Right cardiac atrium (tissue), 5 donors: Measurements from ENCODE around the gene PRKCE. TPM values are rescaled to one million over a fixed set of nuclear protein-coding genes. Genes with fewer than 3 reads are reported as not detected.

Source experiments
- ATAC-seq, 2 donors: fragments of 200-7000 bp; cut with Tn5 transposase; one replicate each; pipeline versions ENCODE4 v1.8.0 to v1.9.1; 2020; ENCODE audit warnings: moderate library complexity in 2 of 2, mild to moderate bottlenecking in 1 of 2
- DNase-seq, 3 donors: peaks; one replicate each; pipeline ENCODE4 v3.0.0-alpha.2; 2020
- H3K27ac ChIP-seq: one replicate; pipeline ENCODE4 v1.5.1; 2013; ENCODE audit warnings: mild to moderate bottlenecking, low read length, control low read depth, moderate library complexity
- H3K27me3 ChIP-seq: one replicate; pipeline ENCODE4 v1.6.1; 2013; ENCODE audit not compliant: control insufficient read depth, insufficient read depth
- H3K4me1 ChIP-seq: one replicate; pipeline ENCODE4 v1.6.1; 2013; ENCODE audit warnings: low read length; ENCODE audit not compliant: control insufficient read depth, insufficient read depth
- H3K4me3 ChIP-seq: one replicate; pipeline ENCODE4 v1.5.1; 2013; ENCODE audit warnings: low read length, control low read depth
- H3K9me3 ChIP-seq: one replicate; pipeline ENCODE4 v1.6.1; 2013; ENCODE audit warnings: low read length; ENCODE audit not compliant: control insufficient read depth
- WGBS: extraction: QIAGEN DNeasy Blood & Tissue Kit; methylation state at CpG from one replicate; pipeline ENCODE4 v1.1.7; 2013; 5-methylcytosine and 5-hydroxymethylcytosine counted together
- intact Hi-C, 4 donors: fragments of 100-400 bp; cut with DNase I; formaldehyde crosslinking; loops; one replicate each; pipeline versions ENCODE4 v1.11.0 to v1.14.0; 2022 to 2023
- polyA plus RNA-seq: library from polyadenylated mRNA; stranded (reverse); fragments of 200-250 nt; gene quantifications from one replicate; pipeline ENCODE4 v1.2.3, GENCODE V29; 2013
- total RNA-seq, 4 donors: library from RNA; stranded (reverse); fragmentation: NEBNext Ultra II Directional; extraction: Animal tissue kit (Norgen Biotek cat#: 25700); gene quantifications; one replicate each; pipeline ENCODE4 v1.2.1, GENCODE V29; 2021
- donor health status: healthy with polysubstance abuse.
- donor health status: DM: no; HTN: yes; CAD: no.
- donor health status: DM: no; HTN: no; CAD: no.
- donor health status: DM: no; HTN: yes; CAD: no; lungs with severe emphysema.
- donor health status: DM: yes; HTN: yes; CAD: no.

PRKCE gene
- total and polyA plus RNA-seq, 5 donors, result 5.5 to 19.7 (median 18.7) TPM

- ATAC-seq, result no peak
- Histone ChIP-seq H3K9me3 (no peaks in the 10 kb centered on the region), H3K27me3 (no peaks in the 10 kb centered on the region), H3K4me3 (no peak overlapping the region), H3K27ac (no peak overlapping the region), H3K4me1 (peaks cover 13% of the 10 kb centered on the region)
- intact Hi-C loops, result no loop called here
- 88% methylated on average over 10 of the region's 10 CpGs for WGBS
- no peak for DNase-seq
Observed at GRCh38 chr2:45786030-45786835, 134.8 kb downstream of the PRKCE start.

- Histone ChIP-seq H3K9me3 (no peaks in the 10 kb centered on the region), H3K4me3 (no peak overlapping the region), H3K27ac (no peak overlapping the region), H3K4me1 (peaks cover 14% of the 10 kb centered on the region), H3K27me3 (no peaks in the 10 kb centered on the region)
- no peak for DNase-seq
- ATAC-seq, result no peak
- 85% methylated on average over 10 of the region's 10 CpGs for WGBS
- intact Hi-C loops, result no loop called here
Observed at GRCh38 chr2:45786836-45787357, 135.4 kb downstream of the PRKCE start.

- ATAC-seq (no peak), DNase-seq (no peak)
- Histone ChIP-seq H3K4me1 (peaks cover 11% of the 10 kb centered on the region), H3K27ac (no peak overlapping the region), H3K9me3 (no peaks in the 10 kb centered on the region), H3K27me3 (no peaks in the 10 kb centered on the region), H3K4me3 (no peak overlapping the region)
- WGBS, result 92% methylated on average over 3 of the region's 3 CpGs
- intact Hi-C loops, result no loop called here
Observed at GRCh38 chr2:45788401-45788800, 136.9 kb downstream of the PRKCE start.

DNA sequence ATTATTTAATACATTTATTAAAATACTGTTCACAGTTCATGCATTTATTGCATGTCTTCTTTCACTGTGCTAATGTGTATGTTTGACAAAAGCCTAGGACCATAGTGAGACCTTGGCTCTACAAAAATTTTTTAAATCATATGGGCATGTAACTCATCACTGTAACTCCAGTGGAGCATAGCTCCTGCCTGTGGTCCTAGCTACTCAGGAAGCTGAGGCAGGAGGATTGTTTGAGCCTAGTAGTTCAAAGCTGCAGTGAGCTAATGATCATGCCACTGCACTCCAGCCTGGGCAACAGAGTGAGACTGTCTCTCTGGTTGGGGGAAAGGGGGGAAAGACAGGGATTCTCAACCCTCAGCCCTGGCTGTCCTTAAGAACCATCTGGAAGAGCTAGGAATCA, 137.8 kb downstream of the PRKCE start:
- no peak for ATAC-seq
- Histone ChIP-seq H3K27ac (peak overlapping the region; percentile 69), H3K9me3 (no peaks in the 10 kb centered on the region), H3K4me3 (no peak overlapping the region), H3K27me3 (no peaks in the 10 kb centered on the region), H3K4me1 (peaks cover 14% of the 10 kb centered on the region)
- no peak for DNase-seq
- intact Hi-C loops, result no loop called here

DNA sequence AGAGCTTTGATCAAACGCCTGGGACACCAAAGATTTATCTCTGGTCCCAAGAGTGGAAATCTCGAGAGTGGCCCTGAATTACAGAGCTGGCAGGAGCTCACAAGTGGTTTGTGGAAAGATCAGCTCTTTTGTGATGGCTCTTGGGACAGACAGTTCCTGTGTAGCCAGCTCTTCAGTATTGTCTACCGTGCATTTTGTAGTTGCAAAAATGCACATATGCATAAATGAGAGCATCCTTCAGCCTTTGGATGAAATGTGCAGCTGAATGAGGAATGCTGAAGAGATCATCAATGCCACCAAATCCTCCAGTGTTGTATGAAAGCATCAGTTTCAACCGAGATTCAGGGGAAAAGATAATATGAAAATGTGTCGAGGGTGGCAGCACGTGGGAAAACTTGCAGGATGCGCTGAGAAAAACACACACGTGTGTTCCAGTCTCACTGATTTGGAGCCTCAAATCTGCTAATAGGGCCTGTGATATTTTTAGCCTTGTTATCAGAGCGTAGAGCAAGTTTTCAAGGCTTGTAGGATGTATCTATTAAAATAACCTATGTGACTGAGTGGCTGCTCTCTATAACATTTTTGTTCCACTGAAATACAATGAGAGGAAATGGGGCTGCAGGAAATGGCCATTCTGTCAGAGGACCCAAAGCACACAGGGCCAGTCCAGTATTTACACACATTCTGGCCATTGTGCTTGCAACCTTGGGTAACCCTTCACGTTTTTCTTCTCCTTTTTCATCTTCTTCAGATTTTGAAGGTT, 138.7 kb downstream of the PRKCE start:
- Histone ChIP-seq H3K4me1 (peaks cover 18% of the 10 kb centered on the region), H3K27me3 (no peaks in the 10 kb centered on the region), H3K27ac (peak overlapping the region; percentile 60), H3K9me3 (no peaks in the 10 kb centered on the region), H3K4me3 (no peak overlapping the region)
- DNase-seq (no peak), ATAC-seq (peak; percentile 34 to 72)
- WGBS, result 34% methylated on average over 10 of the region's 10 CpGs
- intact Hi-C loops, result loop anchor here in 1 of 4 donors (5.0 kb wide), 1 partner anchor 142 kb away; no protein-coding TSS in a partner anchor

- 84% methylated on average over 7 of the region's 7 CpGs for WGBS
- no peaks in the 10 kb centered on the region for H3K9me3 ChIP-seq
- no peaks in the 10 kb centered on the region for H3K27me3 ChIP-seq
- intact Hi-C loops, result loop anchor here in 1 of 4 donors (5.0 kb wide), 1 partner anchor 139 kb away; no protein-coding TSS in a partner anchor
- no peak overlapping the region for H3K27ac ChIP-seq
- ATAC-seq (no peak), DNase-seq (no peak)
- H3K4me3 ChIP-seq, result no peak overlapping the region
- H3K4me1 ChIP-seq, result peaks cover 18% of the 10 kb centered on the region
Observed at GRCh38 chr2:45793305-45793962, 142.0 kb downstream of the PRKCE start.

DNA sequence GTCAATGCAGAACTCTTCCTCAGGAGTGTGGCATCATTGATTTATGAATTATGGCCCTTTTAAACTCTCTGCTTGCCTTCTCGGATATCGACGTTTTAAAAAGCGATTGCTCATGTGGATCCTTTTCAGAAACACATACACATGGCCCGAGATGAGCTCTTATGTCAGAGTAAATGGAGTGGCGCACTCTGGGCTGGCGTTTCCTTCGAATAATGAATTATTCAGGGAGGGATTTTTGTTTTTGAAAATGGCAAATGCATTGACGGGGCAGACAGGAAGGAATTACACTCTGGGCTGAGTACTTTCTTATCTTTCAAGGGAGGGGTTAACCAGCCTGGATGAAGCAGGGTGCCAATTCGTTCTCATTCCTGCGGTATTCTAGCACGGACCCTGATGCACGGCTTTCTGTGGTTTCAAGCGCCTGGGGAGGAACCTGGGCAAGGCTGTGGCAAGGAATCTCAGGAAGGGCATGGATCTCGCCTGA, 142.7 kb downstream of the PRKCE start:
- intact Hi-C loops, result loop anchor here in 1 of 4 donors (5.0 kb wide), 1 partner anchor 138 kb away; no protein-coding TSS in a partner anchor
- ATAC-seq (peak; percentile 42 to 76), DNase-seq (no peak)
- Histone ChIP-seq H3K27me3 (no peaks in the 10 kb centered on the region), H3K9me3 (no peaks in the 10 kb centered on the region), H3K4me3 (no peak overlapping the region), H3K4me1 (peaks cover 18% of the 10 kb centered on the region), H3K27ac (no peak overlapping the region)
- WGBS, result 32% methylated on average over 15 of the region's 15 CpGs

DNA sequence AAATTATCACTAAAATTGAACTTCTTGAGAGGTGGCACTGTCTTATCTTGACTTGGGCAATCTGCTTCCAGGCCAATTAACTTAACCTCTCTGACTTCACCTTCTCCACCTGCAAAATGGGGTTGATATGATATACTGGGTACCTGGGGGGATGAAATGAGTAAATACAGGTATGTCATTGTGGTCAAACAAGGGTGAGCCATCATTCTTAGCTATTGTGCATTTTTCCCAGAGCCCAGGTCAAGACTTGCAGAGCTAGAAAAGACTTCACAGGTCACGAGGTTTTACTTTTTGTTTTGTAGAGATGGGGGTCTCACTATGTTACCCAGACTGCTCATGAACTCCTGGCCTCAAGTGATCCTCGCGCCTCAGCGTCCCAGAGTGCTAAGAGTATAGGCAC, 145.0 kb downstream of the PRKCE start:
- intact Hi-C loops, result no loop called here
- H3K27me3 ChIP-seq, result no peaks in the 10 kb centered on the region

GRCh38 chr2:45797451-45798230, 146.2 kb downstream of the PRKCE start:
- H3K4me1 ChIP-seq, result peaks cover 12% of the 10 kb centered on the region
- intact Hi-C loops, result no loop called here
- DNase-seq (no peak), ATAC-seq (no peak)
- H3K9me3 ChIP-seq, result no peaks in the 10 kb centered on the region
- no peak overlapping the region for H3K27ac ChIP-seq
- H3K4me3 ChIP-seq, result no peak overlapping the region
- H3K27me3 ChIP-seq, result no peaks in the 10 kb centered on the region
- WGBS, result 94% methylated on average over 13 of the region's 13 CpGs

More for the DNA sequence above, 145.0 kb downstream of the PRKCE start:
- Histone ChIP-seq H3K4me1 (peaks cover 12% of the 10 kb centered on the region), H3K27ac (no peak overlapping the region), H3K4me3 (no peak overlapping the region), H3K9me3 (no peaks in the 10 kb centered on the region)
- 85% methylated on average over 4 of the region's 4 CpGs for WGBS
- no peak for DNase-seq
- ATAC-seq, result no peak

DNA sequence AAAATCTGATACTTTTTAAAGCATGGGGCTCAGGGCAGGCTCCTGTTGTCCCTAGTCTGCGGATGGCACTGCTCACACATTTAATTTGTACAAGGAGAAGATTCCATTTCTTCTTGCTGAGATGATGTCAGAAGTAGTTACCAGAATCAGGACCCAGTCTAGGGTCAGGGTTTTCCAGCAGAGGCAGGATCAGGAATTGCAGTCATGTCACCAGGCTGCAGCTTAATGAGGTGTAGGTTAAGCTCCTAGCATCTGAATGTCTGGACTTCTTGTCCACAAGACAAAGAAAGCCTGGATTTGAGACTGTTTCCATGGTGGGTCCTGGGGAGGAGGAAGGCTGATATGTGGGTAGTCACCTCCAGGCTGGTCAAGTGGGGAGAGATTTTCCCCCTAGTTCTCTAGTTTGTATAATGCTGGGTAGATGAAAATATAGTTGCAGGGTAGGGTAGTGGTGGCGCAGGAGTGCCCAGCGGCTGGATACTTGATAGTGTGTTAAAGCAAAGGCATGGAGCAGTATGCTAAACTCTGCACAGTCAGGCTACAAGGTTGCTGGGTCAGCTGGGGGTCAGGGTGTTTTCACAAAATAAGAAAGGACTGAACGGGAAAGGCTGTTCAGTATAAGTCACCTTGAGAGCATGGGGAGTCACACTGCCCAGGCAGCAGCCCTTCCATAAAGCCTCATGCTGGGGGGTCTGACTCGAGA, 148.4 kb downstream of the PRKCE start:
- ATAC-seq, result no peak
- intact Hi-C loops, result no loop called here
- Histone ChIP-seq H3K27ac (no peak overlapping the region), H3K27me3 (no peaks in the 10 kb centered on the region), H3K4me3 (no peak overlapping the region), H3K4me1 (peaks cover 7% of the 10 kb centered on the region), H3K9me3 (no peaks in the 10 kb centered on the region)
- DNase-seq, result no peak
- 91% methylated on average over 5 of the region's 5 CpGs for WGBS
